KMS-11 (cell line): ENCODE measurements around the gene MDM4.
"Not testable (repeated sequence)": the region's sequence is repeated elsewhere in the genome, so short reads cannot be mapped to it uniquely, and the experiment has no call there.

Experiments
- H2AFZ ChIP-seq: fragments of 200-600 bp; sonication (generic); 2 replicates; pipeline ENCODE4 v1.6.1; 2016; ENCODE audit warnings: antibody characterized with exemption, mixed run types, low read depth
- H3K27ac ChIP-seq: fragments of 200-600 bp; sonication (generic); 2 replicates; pipeline ENCODE4 v1.6.1; 2016; ENCODE audit warnings: mild to moderate bottlenecking, mixed run types
- H3K27me3 ChIP-seq: fragments of 200-600 bp; sonication (generic); 2 replicates; pipeline ENCODE4 v1.6.1; 2017; ENCODE audit warnings: mild to moderate bottlenecking, low read depth, mixed run types, moderate library complexity; ENCODE audit not compliant: insufficient read depth
- H3K36me3 ChIP-seq: fragments of 200-600 bp; sonication (generic); 2 replicates; pipeline ENCODE4 v1.6.1; 2017; ENCODE audit warnings: mild to moderate bottlenecking, mixed run types; ENCODE audit not compliant: insufficient read depth
- H3K4me1 ChIP-seq: fragments of 200-600 bp; sonication (generic); 2 replicates; pipeline ENCODE4 v1.6.1; 2016; ENCODE audit warnings: mild to moderate bottlenecking, low read depth, mixed run types; ENCODE audit not compliant: poor library complexity, severe bottlenecking
- H3K4me2 ChIP-seq: fragments of 200-600 bp; sonication (generic); 2 replicates; pipeline ENCODE4 v1.7.0; 2016; ENCODE audit warnings: mild to moderate bottlenecking, mixed run types
- H3K4me3 ChIP-seq: fragments of 200-600 bp; sonication (generic); IDR thresholded peaks from 2 replicates; pipeline ENCODE4 v1.6.1; 2017; ENCODE audit warnings: low read depth, low read length, mixed read lengths; ENCODE audit not compliant: insufficient read depth
- H3K79me2 ChIP-seq: fragments of 200-600 bp; sonication (generic); 2 replicates; pipeline ENCODE4 v1.6.1; 2016; ENCODE audit warnings: low read depth, mixed run types; ENCODE audit not compliant: insufficient read depth
- H3K9ac ChIP-seq: fragments of 200-600 bp; sonication (generic); 2 replicates; pipeline ENCODE4 v1.6.1; 2016; ENCODE audit warnings: mild to moderate bottlenecking, mixed run types
- H4K20me1 ChIP-seq: fragments of 200-600 bp; sonication (generic); 2 replicates; pipeline ENCODE4 v1.6.1; 2016; ENCODE audit warnings: mild to moderate bottlenecking, mixed run types; ENCODE audit not compliant: insufficient read depth
- TF ChIP-seq, protein P1 (sequence below): fragments of 200-600 bp; sonication (generic); conservative IDR thresholded peaks from 2 replicates; pipeline ENCODE4 v1.6.1; 2017; ENCODE audit warnings: low read depth, mild to moderate bottlenecking, antibody characterized with exemption, low read length, moderate library complexity, mixed read lengths

MDM4 gene

DNA sequence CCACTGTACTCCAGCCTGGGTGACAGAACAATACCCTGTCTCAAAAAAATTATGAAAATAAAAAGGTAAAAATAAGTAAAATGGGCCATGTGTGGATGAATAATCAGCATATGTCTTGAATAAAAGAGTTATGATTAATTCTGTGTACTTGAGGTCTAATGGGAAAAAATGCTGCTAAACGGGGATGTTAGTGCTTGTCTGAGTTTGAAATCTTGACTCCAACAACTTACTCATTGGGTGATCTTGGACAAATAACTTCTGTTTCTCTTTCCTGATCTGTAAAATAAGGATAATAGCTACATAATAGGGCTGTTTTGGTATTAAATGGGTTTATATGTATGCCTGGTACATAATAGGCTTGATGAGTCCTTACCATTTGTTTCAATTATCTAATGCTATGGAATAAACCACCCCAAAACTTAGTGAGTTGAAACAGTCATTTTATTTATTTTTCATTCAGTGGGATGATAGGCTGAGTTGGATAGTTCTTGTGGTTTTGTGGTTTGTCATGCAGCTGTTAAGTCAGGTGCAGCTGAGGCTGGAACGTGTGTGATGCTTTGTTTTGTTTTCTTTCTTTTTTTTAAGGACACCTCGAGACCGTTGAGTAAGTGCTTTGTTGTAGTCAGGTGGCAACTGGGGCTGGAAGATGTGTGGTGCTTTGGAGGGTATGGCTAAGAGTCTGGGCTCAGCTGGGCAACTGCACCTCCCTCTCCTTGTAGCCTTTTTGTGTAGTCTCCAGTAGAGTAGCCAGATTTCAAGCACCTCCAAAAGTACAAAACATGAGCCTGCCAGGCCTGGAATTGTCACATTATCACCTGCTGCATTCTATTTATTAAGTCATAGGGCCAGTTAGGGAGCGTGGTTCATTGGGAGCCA, 4.9 kb downstream of the MDM4 start:
- Histone ChIP-seq H3K4me2 (peak overlapping the region; percentile 37), H3K27ac (peak overlapping the region; percentile 55), H3K27me3 (no peaks in the 10 kb centered on the region), H3K9ac (peak overlapping the region; percentile 0; the same call in 1 of the 2 replicates), H4K20me1 (0 out of 2 replicates have a peak, but pooled peaks cover 5% of the 10 kb centered on the region), H3K4me1 (peaks cover 58% of the 10 kb centered on the region), H3K79me2 (peaks cover 89% of the 10 kb centered on the region), H3K36me3 (peaks cover 22% of the 10 kb centered on the region; the same call in 1 of the 2 replicates), H2AFZ (no peak overlapping the region), H3K4me3 (peak overlapping the region; percentile 69)
- TF ChIP-seq, protein P1, sequence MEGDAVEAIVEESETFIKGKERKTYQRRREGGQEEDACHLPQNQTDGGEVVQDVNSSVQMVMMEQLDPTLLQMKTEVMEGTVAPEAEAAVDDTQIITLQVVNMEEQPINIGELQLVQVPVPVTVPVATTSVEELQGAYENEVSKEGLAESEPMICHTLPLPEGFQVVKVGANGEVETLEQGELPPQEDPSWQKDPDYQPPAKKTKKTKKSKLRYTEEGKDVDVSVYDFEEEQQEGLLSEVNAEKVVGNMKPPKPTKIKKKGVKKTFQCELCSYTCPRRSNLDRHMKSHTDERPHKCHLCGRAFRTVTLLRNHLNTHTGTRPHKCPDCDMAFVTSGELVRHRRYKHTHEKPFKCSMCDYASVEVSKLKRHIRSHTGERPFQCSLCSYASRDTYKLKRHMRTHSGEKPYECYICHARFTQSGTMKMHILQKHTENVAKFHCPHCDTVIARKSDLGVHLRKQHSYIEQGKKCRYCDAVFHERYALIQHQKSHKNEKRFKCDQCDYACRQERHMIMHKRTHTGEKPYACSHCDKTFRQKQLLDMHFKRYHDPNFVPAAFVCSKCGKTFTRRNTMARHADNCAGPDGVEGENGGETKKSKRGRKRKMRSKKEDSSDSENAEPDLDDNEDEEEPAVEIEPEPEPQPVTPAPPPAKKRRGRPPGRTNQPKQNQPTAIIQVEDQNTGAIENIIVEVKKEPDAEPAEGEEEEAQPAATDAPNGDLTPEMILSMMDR, result no peak

DNA sequence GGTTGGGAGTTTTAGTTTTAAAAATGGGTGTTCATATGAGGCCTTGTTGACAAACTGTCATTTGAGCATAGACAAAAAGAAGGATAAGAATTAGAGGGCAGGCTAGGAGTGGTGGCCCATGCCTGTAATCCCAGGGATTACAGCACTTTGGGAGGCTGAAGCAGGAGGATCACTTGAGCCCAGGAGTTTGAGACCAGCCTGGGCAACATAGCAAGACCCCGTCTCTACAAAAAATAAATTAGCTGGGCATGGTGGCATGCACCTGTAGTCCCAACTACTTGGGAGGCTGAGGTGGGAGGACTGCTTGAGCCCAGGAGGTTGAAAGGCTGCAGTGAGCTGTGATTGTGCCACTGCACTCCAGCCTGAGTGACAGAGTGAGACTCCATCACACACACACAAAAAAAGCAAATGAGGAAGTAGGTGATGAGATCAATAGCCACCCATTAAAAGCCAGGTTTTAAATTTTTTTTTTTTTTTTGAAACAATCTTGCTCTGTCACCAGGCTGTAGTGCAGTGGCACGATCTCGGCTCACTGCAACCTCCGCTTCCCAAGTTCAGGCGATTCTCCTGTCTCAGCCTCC, 5.8 kb downstream of the MDM4 start:
- not testable (repeated sequence) for H3K9ac ChIP-seq, H4K20me1 ChIP-seq, H3K27me3 ChIP-seq, H2AFZ ChIP-seq
- Histone ChIP-seq H3K27ac (peak overlapping the region; percentile 55), H3K4me2 (peak overlapping the region; percentile 37), H3K79me2 (peaks cover 86% of the 10 kb centered on the region), H3K4me1 (peaks cover 58% of the 10 kb centered on the region), H3K36me3 (peaks cover 28% of the 10 kb centered on the region; the same call in 1 of the 2 replicates), H3K4me3 (peak overlapping the region; percentile 69)

DNA sequence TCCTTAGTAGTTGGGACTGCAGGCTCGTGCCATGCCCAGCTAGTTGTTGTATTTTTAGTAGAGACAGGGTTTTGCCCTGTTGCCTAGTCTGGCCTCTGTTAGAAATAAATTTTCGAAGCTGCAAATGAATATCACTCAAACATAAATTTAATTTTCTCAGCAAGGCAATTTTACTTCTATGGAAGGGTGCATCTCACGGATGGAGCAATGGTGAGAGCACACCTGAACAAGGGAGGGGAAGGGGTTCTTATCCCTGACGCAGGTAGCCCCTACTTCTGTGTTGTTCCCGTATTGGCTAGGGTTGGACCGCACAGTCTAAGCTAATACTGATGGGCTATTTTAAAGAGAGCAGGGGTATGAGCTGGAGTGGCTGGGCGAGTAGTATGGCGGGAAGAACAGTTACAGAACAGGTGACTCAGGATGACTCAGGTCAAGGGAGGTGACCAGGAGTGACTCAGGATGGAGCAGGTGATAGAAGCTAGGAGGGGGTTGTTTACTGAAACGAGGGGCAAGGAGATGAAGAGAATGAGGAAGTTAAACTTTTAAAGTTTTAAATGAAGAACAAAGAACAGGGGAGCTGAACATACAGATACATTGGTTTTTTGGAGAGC, 7.5 kb downstream of the MDM4 start:
- Histone ChIP-seq H4K20me1 (0 out of 2 replicates have a peak, but pooled peaks cover 5% of the 10 kb centered on the region), H3K4me1 (peaks cover 41% of the 10 kb centered on the region), H3K9ac (no peak overlapping the region), H2AFZ (no peak overlapping the region), H3K27ac (no peak overlapping the region), H3K4me3 (no peak overlapping the region), H3K79me2 (peaks cover 69% of the 10 kb centered on the region), H3K27me3 (no peaks in the 10 kb centered on the region), H3K4me2 (no peak overlapping the region), H3K36me3 (peaks cover 22% of the 10 kb centered on the region; the same call in 1 of the 2 replicates)
- TF ChIP-seq, protein P1, result no peak

DNA sequence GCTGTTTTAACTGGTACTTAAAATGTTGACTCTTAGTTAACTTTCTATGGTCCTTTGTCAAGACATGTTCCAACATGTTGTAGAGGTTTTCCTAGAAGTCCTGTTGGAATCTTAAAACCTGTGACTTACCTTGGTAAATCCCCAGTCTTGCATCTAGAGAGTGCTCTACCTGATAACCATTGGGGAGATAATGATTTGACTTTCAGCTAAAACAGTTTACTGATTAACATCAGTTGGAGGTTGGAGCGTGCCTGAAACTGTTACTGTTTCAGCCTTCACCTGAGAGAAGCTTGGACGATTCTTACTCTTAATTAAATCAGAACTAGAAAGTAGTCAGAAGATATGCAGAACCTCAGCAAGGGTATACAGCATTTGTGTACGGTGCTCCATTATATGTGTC, 8.8 kb downstream of the MDM4 start:
- no peak overlapping the region for H3K4me3 ChIP-seq
- no peak overlapping the region for H3K27ac ChIP-seq
- peaks cover 29% of the 10 kb centered on the region for H3K4me1 ChIP-seq
- TF ChIP-seq, protein P1, result no peak
- no peak overlapping the region for H3K4me2 ChIP-seq
- no peak overlapping the region for H3K9ac ChIP-seq
- no peak overlapping the region for H2AFZ ChIP-seq
- peaks cover 56% of the 10 kb centered on the region for H3K79me2 ChIP-seq
- H3K36me3 ChIP-seq, result peaks cover 20% of the 10 kb centered on the region; the same call in 1 of the 2 replicates
- H3K27me3 ChIP-seq, result no peaks in the 10 kb centered on the region
- 0 out of 2 replicates have a peak, but pooled peaks cover 5% of the 10 kb centered on the region for H4K20me1 ChIP-seq
